H4 (cell line): ENCODE measurements around the gene MAGED1. TPM values are rescaled to one million over a fixed set of nuclear protein-coding genes. Genes with fewer than 3 reads are reported as not detected.
"Not testable (repeated sequence)": the region's sequence is repeated elsewhere in the genome, so short reads cannot be mapped to it uniquely, and the experiment has no call there.

Experiments used
- DNase-seq: peaks from one replicate; pipeline ENCODE4 v3.0.0-alpha.2; 2015; ENCODE audit warnings: low spot score
- total RNA-seq: library from RNA; depleted of rRNA; stranded (reverse); fragments of >200 nt; shearing (Covaris generic); gene quantifications from 2 replicates; pipeline ENCODE4 v1.2.3, GENCODE V29; 2014; rRNA removed

Gene MAGED1
- total RNA-seq, 1 experiment from 2014 or later, result 291 TPM

GRCh38 chrX:51894697-51895336 is 1.4 kb downstream of the MAGED1 start:
- DNase-seq, result peak; percentile 12

DNA sequence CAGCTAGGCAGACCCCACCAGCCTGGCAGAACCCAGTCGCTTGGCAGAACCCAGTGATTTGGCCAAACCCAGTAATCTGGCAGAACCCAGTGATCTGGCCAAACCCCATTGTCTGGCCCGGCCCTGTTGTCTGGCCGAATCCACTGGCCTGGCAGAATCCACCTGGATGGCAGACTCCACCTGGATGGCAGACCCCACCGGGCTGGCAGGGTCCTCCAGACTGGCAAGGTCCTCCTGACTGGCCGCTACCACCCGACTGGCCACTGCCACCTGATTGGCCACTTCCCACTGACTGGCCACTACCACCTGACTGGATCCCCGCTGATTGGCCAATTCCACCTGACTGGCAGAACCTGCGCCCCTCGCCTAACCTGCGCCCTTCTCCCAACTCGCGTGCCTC is 3.2 kb downstream of the MAGED1 start:
- no peak for DNase-seq

GRCh38 chrX:51899741-51900140 is 6.3 kb downstream of the MAGED1 start:
- no peak for DNase-seq

GRCh38 chrX:51902510-51903050 is 9.2 kb downstream of the MAGED1 start:
- no peak for DNase-seq

DNA sequence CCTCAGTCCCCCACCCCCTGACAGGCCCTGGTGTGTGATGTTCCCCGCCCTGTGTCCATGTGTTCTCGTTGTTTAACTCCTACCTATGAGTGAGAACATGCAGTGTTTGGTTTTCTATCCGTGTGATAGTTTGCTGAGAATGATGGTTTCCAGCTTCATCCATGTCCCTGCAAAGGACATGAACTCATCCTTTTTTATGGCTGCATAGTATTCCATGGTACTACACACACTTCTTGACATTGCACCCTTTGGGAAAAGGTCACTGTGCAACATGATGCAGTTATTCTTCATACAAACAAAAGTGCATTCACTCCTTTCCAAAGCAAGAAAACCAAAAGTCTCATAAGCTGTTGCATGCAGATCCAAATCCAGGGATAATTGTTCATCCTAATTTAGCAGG is 11.7 kb downstream of the MAGED1 start:
- DNase-seq, result not testable (repeated sequence)

- no peak for DNase-seq
Measured at GRCh38 chrX:51905711-51906110, 12.3 kb downstream of the MAGED1 start.

GRCh38 chrX:51917604-51918003 is 24.2 kb downstream of the MAGED1 start:
- no peak for DNase-seq

GRCh38 chrX:51922561-51922960 is 29.1 kb downstream of the MAGED1 start:
- no peak for DNase-seq

- no peak for DNase-seq
Measured at GRCh38 chrX:51931566-51932150, 38.2 kb downstream of the MAGED1 start.

Other genes starting within 250 kb of the MAGED1 start
- not detected in 2 replicates for gene CENPVL2, start 210.8 kb upstream of the MAGED1 start, total RNA-seq
- not detected in 2 replicates for gene CENPVL1, start 183.1 kb upstream of the MAGED1 start, total RNA-seq
- gene GSPT2, start 150.2 kb upstream of the MAGED1 start, total RNA-seq, result 9.6 and 11.8 TPM in 2 replicates
- gene MAGED4B, start 175.6 kb downstream of the MAGED1 start, total RNA-seq, result 13.2 and 27.5 TPM in 2 replicates